Measurements from ENCODE around the gene YDJC.
A peak's percentile ranks its signal among the peaks of the same experiment; 100 is the strongest.
"Not testable (repeated sequence)": the region's sequence is repeated elsewhere in the genome, so short reads cannot be mapped to it uniquely, and the experiment has no call there.

The YDJC gene

DNA sequence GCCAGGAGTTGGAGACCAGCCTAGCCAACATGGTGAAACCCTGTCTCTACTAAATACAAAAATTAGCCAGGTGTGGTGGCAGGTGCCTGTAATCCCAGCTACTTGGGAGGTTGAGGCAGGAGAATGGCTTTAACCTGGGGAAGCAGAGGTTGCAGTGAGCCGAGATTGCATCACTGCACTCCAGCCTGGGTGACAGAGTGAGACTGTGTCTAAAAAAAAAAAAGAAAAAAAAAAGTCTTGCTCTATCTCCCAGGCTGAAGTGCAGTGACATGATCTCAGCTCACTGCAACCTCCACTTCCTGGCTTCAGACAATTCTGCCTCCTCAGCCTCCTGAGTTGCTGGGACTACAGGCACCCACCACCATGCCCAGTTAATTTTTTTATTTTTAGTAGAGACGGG is 7.6 kb upstream of the YDJC start:
- not testable (repeated sequence) for H3K36me3 ChIP-seq (ENCODE audit: control insufficient read depth, insufficient read depth, low read length, severe bottlenecking); H3K27me3 ChIP-seq (replicated peaks; ENCODE audit: control insufficient read depth, insufficient read depth, low read length); H3K4me1 ChIP-seq (ENCODE audit: control insufficient read depth, insufficient read depth, low read length); H3K4me3 ChIP-seq (ENCODE audit: low read length); H3K9ac ChIP-seq (ENCODE audit: low read length); DNase-seq (ENCODE audit: low read depth); H3K9me3 ChIP-seq (ENCODE audit: control insufficient read depth, low read length)

DNA sequence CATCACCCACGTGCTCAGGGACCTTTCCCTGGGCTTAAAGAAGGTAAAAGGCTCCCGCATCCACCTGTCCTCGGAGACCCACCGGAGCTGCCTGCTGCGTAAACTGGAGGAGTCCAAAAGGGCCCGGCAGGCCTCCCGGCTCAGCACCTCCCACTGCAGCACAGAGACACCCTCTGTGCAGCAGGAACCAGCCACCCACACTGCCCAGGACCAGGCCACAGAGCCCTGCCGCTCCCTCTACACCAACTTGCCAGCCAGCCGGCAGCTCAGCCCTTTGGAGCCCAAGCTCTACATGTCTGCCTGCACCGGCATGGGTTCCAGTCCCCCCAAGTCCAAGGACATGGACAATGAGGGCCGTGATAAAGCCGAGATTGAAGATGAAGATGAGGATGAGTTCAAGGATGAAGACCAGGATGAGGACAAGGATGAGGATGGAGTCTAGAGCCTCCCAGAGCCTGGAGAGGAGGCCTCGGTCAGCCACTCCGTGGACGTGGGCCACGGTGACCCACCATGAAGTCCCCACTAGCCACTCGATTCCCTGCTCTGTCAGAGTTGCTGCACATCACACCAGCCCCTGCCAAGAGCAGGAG is 6.9 kb upstream of the YDJC start:
- H3K27me3 ChIP-seq (replicated peaks; ENCODE audit: control insufficient read depth, insufficient read depth, low read length), result no peaks in the 10 kb centered on the region
- H3K4me1 ChIP-seq (ENCODE audit: control insufficient read depth, insufficient read depth, low read length), result peaks cover 4% of the 10 kb centered on the region
- H3K9me3 ChIP-seq (ENCODE audit: control insufficient read depth, low read length), result no peaks in the 10 kb centered on the region
- H3K4me3 ChIP-seq (ENCODE audit: low read length), result no peak overlapping the region
- H3K36me3 ChIP-seq (ENCODE audit: control insufficient read depth, insufficient read depth, low read length, severe bottlenecking), result no peaks in the 10 kb centered on the region
- no peak for DNase-seq (ENCODE audit: low read depth)
- no peak overlapping the region for H3K9ac ChIP-seq (ENCODE audit: low read length)

DNA sequence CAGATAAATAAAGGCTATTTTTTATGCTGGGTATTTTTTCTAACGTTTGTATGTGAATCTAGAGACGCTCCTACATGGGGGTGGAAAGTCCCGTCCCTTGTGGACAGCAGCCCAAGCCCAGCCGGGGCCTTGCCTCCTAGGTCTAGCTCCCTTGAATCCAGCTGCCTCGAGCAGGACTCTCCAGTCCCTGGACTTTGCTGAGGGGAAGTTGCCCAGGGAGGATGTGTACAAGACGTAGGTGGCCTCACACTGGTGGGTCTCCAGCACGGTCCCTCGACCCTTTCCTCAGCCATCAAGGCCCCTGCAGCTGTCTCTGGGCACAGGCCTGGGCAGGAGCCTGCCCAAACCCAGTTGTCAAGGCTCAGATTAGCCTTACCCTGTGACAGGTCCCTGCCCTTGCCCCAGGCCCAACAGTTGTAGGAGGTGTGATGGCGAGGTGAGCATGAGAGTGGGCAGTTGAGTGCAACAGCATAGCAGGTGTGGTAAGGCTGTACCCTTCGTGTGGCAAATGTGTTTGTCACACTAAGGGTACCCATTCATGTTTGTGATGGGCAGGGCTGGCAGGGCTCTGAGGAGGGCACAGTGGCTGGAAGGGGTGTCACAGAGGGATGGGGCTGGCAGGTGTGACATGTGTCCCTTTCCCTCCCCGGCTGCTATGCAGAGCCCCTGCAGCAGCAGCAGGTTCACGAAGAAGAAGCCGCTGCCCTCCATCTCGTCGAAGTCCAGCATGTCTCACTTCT is 6.1 kb upstream of the YDJC start:
- no peak overlapping the region for H3K4me3 ChIP-seq (ENCODE audit: low read length)
- no peaks in the 10 kb centered on the region for H3K36me3 ChIP-seq (ENCODE audit: control insufficient read depth, insufficient read depth, low read length, severe bottlenecking)
- no peak for DNase-seq (ENCODE audit: low read depth)
- no peaks in the 10 kb centered on the region for H3K27me3 ChIP-seq (replicated peaks; ENCODE audit: control insufficient read depth, insufficient read depth, low read length)
- H3K9ac ChIP-seq (ENCODE audit: low read length), result no peak overlapping the region
- no peaks in the 10 kb centered on the region for H3K9me3 ChIP-seq (ENCODE audit: control insufficient read depth, low read length)
- no peaks in the 10 kb centered on the region for H3K4me1 ChIP-seq (ENCODE audit: control insufficient read depth, insufficient read depth, low read length)

DNA sequence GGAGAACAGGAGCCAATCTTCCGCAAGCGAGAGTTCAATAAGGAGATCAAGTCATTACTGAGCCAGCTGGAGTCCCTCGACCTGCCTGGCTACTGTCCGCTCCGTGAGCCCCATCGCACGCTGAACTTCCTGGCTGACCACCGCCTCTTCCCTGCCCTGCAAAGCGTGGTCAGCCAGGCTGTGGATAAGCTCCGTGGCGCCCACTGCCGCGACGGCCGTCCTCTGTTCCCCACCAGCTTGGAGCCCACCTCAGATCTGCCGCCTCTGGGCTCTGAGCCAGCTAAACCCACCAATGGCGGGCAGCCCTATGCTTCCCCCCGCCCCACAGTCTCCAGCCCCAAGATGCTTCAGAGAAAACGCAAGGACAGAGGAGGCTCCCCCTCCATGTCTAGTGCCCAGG is 5.0 kb upstream of the YDJC start:
- H3K9ac ChIP-seq (ENCODE audit: low read length), result no peak overlapping the region
- H3K4me1 ChIP-seq (ENCODE audit: control insufficient read depth, insufficient read depth, low read length), result no peaks in the 10 kb centered on the region
- no peak overlapping the region for H3K4me3 ChIP-seq (ENCODE audit: low read length)
- no peaks in the 10 kb centered on the region for H3K27me3 ChIP-seq (replicated peaks; ENCODE audit: control insufficient read depth, insufficient read depth, low read length)
- H3K36me3 ChIP-seq (ENCODE audit: control insufficient read depth, insufficient read depth, low read length, severe bottlenecking), result no peaks in the 10 kb centered on the region
- H3K9me3 ChIP-seq (ENCODE audit: control insufficient read depth, low read length), result no peaks in the 10 kb centered on the region
- no peak for DNase-seq (ENCODE audit: low read depth)

DNA sequence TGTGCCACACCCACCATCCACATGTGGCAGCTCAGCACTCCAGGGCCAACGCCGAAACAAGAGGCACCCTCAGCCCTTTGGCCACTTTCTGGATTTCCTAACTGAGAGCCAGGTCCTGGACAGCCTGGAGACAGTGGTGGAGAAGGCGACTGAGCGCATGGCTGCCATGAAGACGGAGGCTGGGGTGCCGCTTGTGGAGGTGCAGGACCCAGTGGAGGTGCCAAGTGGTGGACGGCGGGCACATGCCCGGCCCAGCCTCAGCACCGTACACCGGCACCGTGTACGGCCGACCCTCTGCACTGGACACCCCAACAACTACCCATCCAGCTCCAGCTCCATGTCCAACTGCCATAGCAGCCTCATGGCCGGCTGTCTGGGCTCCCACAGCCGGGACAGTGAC is 4.3 kb upstream of the YDJC start:
- Histone ChIP-seq H3K36me3 (ENCODE audit: control insufficient read depth, insufficient read depth, low read length, severe bottlenecking) (no peaks in the 10 kb centered on the region), H3K9me3 (ENCODE audit: control insufficient read depth, low read length) (no peaks in the 10 kb centered on the region), H3K27me3 (replicated peaks; ENCODE audit: control insufficient read depth, insufficient read depth, low read length) (no peaks in the 10 kb centered on the region), H3K4me1 (ENCODE audit: control insufficient read depth, insufficient read depth, low read length) (no peaks in the 10 kb centered on the region), H3K4me3 (ENCODE audit: low read length) (no peak overlapping the region), H3K9ac (ENCODE audit: low read length) (no peak overlapping the region)
- no peak for DNase-seq (ENCODE audit: low read depth)

DNA sequence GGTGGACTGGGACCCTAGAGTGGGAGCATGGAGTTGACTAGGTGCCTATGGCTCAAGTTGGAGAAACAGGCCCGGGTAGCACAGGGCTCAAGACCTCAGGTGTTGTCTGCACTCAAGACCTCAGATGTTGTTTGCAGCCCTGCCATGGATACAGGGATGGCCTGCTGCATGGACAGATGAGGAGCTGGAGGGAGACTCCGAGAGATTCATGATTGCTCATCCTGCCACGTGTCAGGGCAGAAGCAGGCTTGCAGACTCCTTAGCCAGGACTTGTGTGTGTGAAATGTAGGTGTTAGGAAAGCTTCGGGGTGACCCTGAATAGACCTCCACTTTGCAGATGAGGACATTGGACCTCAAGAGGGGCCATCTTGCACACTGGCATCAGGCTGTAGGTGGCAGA is 3.7 kb upstream of the YDJC start:
- no peak for DNase-seq (ENCODE audit: low read depth)
- no peak overlapping the region for H3K4me3 ChIP-seq (ENCODE audit: low read length)
- no peaks in the 10 kb centered on the region for H3K4me1 ChIP-seq (ENCODE audit: control insufficient read depth, insufficient read depth, low read length)
- H3K36me3 ChIP-seq (ENCODE audit: control insufficient read depth, insufficient read depth, low read length, severe bottlenecking), result no peaks in the 10 kb centered on the region
- H3K27me3 ChIP-seq (replicated peaks; ENCODE audit: control insufficient read depth, insufficient read depth, low read length), result no peaks in the 10 kb centered on the region
- no peak overlapping the region for H3K9ac ChIP-seq (ENCODE audit: low read length)
- no peaks in the 10 kb centered on the region for H3K9me3 ChIP-seq (ENCODE audit: control insufficient read depth, low read length)

DNA sequence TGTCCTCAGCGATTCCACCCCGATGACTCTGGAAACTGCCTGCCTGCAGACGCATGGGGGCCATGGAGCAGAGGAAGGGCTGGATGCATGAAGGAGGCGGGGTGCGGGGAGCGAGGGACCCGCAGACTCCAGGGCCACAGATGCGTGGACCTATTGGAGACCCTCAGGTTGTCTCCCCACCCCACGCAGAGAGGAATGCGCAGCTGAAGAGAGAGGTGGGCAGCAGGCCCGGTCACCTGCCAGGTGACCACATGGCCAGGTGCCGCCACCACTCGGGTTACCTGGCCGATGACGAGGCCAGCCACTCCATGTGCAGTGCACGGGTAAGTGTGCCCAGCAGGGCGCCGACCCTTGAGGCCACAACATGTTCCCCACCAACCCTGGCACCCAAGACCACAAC is 3.1 kb upstream of the YDJC start:
- Histone ChIP-seq H3K4me3 (ENCODE audit: low read length) (no peak overlapping the region), H3K27me3 (replicated peaks; ENCODE audit: control insufficient read depth, insufficient read depth, low read length) (no peaks in the 10 kb centered on the region), H3K9me3 (ENCODE audit: control insufficient read depth, low read length) (no peaks in the 10 kb centered on the region), H3K4me1 (ENCODE audit: control insufficient read depth, insufficient read depth, low read length) (no peaks in the 10 kb centered on the region), H3K36me3 (ENCODE audit: control insufficient read depth, insufficient read depth, low read length, severe bottlenecking) (no peaks in the 10 kb centered on the region), H3K9ac (ENCODE audit: low read length) (no peak overlapping the region)
- no peak for DNase-seq (ENCODE audit: low read depth)

DNA sequence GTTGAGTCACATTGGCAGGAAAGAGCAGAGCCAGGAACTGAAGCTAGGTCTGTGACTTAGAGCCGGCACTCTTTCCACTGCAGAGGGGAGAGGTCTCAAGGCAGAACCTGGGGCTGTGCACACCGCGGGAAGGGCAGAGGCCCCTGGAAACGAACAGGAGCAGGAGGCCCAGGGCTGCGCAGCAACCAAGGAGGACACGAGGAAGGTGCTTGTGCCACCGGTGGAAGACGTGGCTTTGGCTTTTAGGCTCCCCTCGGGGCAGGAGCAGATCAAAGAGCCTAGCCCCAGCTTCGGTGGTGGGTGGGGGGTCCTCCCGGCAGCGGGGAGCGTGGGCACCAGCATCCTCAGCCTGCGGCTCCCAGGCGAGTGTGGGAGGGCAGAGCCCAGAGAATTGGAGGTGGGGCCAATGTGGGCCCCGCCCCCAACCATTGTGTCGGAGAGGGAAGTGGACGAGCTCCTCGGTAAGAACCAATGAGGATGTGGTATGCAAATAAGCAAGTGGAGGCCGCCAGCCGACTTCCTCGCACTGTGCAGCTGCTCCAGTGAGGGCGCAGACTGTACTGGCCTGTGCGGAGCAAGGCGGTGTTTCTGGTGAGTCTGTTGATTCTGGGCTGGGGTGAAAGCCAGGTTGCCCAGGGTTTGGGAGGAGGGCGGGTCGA is 2.5 kb upstream of the YDJC start, which contains the start of gene CCDC116:
TSS of gene CCDC116 (plus strand) at position 524 of the 659 bp plus-strand sequence. CDS start 422 bp downstream, outside the sequence.
- H3K4me1 ChIP-seq (ENCODE audit: control insufficient read depth, insufficient read depth, low read length), result no peaks in the 10 kb centered on the region
- no peak within 1 kb of the TSS for H3K9ac ChIP-seq (ENCODE audit: low read length)
- H3K9me3 ChIP-seq (ENCODE audit: control insufficient read depth, low read length), result no peaks in the 10 kb centered on the region
- no peak for DNase-seq (ENCODE audit: low read depth)
- H3K4me3 ChIP-seq (ENCODE audit: low read length), result no peak within 1 kb of the TSS
- H3K36me3 ChIP-seq (ENCODE audit: control insufficient read depth, insufficient read depth, low read length, severe bottlenecking), result no peaks in the 10 kb centered on the region
- no peaks in the 10 kb centered on the region for H3K27me3 ChIP-seq (replicated peaks; ENCODE audit: control insufficient read depth, insufficient read depth, low read length)

DNA sequence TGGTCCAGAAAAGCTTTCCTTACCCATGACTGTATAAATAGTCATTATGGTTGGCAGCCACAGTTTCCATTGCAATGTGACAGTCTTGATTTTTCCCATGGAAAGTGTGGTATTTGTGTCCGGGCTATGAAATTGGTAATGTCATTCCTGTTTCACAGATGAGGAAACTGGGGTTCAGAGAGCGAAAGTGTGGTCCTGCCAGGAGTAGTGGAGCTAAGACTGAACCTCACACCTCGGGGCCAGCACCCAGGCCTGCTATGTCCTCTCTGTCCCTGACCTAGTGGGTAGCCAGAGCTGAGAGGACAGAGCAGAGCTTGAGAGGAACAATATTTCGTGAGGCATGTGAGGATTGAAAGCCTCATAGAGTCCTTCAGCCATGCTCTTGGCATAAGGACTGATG is 1.2 kb upstream of the YDJC start:
- H3K9me3 ChIP-seq (ENCODE audit: control insufficient read depth, low read length), result no peaks in the 10 kb centered on the region
- no peaks in the 10 kb centered on the region for H3K27me3 ChIP-seq (replicated peaks; ENCODE audit: control insufficient read depth, insufficient read depth, low read length)
- no peaks in the 10 kb centered on the region for H3K36me3 ChIP-seq (ENCODE audit: control insufficient read depth, insufficient read depth, low read length, severe bottlenecking)
- no peak for DNase-seq (ENCODE audit: low read depth)
- H3K9ac ChIP-seq (ENCODE audit: low read length), result no peak overlapping the region
- H3K4me3 ChIP-seq (ENCODE audit: low read length), result no peak overlapping the region
- H3K4me1 ChIP-seq (ENCODE audit: control insufficient read depth, insufficient read depth, low read length), result no peaks in the 10 kb centered on the region

DNA sequence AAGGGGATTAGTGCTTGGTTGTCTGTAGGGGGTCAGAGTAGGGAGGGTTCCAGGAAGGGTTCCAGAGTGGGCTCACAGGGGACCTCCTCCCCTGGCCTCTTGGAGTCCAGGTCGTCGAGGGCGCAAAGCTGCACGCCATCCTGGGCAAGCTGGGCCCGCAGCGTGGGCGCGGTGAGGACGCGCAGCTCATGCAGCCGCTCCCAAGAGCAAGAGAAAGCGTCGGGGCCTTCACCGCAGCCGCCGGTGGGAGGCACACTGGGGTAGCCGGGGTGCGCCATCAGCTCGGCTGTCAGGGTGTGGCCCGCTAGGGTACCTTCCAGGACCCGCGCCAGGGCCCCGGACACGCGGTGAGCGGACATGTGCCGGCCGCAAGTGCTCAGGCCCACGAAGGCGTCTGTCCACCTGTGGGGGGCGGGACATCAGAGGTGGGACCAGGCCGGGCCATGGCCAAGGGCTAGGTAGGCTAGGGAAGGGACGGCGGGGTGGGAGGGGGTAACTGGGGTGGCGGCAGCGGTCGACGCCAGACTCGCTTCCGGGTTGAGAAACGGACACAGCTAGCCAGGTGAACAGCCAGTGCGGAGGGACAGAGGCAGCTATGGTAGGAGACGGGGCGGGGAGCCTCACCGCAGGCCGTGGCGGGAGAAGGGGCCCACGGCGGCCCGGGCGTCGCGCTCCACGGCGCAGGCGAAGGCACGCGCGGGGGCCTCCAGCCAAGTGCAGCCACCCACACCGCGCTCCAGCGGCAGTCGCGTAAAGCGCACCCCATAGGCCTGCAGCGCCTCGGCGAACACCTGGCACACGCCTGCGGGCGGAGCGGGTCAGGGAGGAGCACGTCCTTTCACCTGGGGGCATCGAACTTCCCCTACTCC is 1.2 kb downstream of the YDJC start:
- Histone ChIP-seq H3K9ac (ENCODE audit: low read length) (peak overlapping the region; percentile 84), H3K4me3 (ENCODE audit: low read length) (peak overlapping the region; percentile 89), H3K9me3 (ENCODE audit: control insufficient read depth, low read length) (no peaks in the 10 kb centered on the region), H3K27me3 (replicated peaks; ENCODE audit: control insufficient read depth, insufficient read depth, low read length) (no peaks in the 10 kb centered on the region), H3K36me3 (ENCODE audit: control insufficient read depth, insufficient read depth, low read length, severe bottlenecking) (peaks cover 2% of the 10 kb centered on the region), H3K4me1 (ENCODE audit: control insufficient read depth, insufficient read depth, low read length) (peaks cover 11% of the 10 kb centered on the region)
- no peak for DNase-seq (ENCODE audit: low read depth)
